Natural killer cell (primary cell): ENCODE measurements around the gene PRKRIP1. TPM values are rescaled to one million over a fixed set of nuclear protein-coding genes. Genes with fewer than 3 reads are reported as not detected.
A peak's percentile ranks its signal among the peaks of the same experiment; 100 is the strongest.

Experiments used
- ATAC-seq, 3 donors: fragments of 150-1000 bp in 2 of 3; fragments of 200-7000 bp in 1 of 3; cut with Tn5 transposase; 1 replicate in 1 of 3; 2 replicates in 2 of 3; pipeline ENCODE4 v1.10.0; 2021; ENCODE audit warnings: mild to moderate bottlenecking in 2 of 3, moderate library complexity in 2 of 3
- DNase-seq, 2 donors: peaks; one replicate each; pipeline versions ENCODE4 v3.0.0 to v3.0.0-alpha.2; 2013 to 2021; ENCODE audit warnings: mixed read lengths in 1 of 2
- H3K27ac ChIP-seq: one replicate; pipeline ENCODE4 v1.5.1; 2013; ENCODE audit warnings: mild to moderate bottlenecking, low read length
- H3K27me3 ChIP-seq: one replicate; pipeline ENCODE4 v1.6.1; 2013; ENCODE audit warnings: low read length; ENCODE audit not compliant: control insufficient read depth, insufficient read depth
- H3K36me3 ChIP-seq: one replicate; pipeline ENCODE4 v1.6.1; 2013; ENCODE audit warnings: low read length; ENCODE audit not compliant: control insufficient read depth, insufficient read depth
- H3K4me1 ChIP-seq: one replicate; pipeline ENCODE4 v1.6.1; 2013; ENCODE audit warnings: low read length; ENCODE audit not compliant: control insufficient read depth, insufficient read depth
- H3K4me3 ChIP-seq: one replicate; pipeline ENCODE4 v1.5.1; 2013; ENCODE audit warnings: low read length
- H3K9me3 ChIP-seq: one replicate; pipeline ENCODE4 v1.6.1; 2013; ENCODE audit warnings: low read length; ENCODE audit not compliant: control insufficient read depth, insufficient read depth
- H3K27ac Mint-ChIP-seq, 2 donors: one replicate each; pipeline ENCODE4 v1.8.0; 2022; ENCODE audit warnings: mild to moderate bottlenecking in 2 of 2, mixed read lengths in 2 of 2, moderate library complexity in 1 of 2
- H3K27me3 Mint-ChIP-seq, 2 donors: one replicate each; pipeline ENCODE4 v1.8.0; 2022; ENCODE audit warnings: low read depth in 2 of 2, mixed read lengths in 2 of 2
- H3K36me3 Mint-ChIP-seq: one replicate; pipeline ENCODE4 v1.8.0; 2022; ENCODE audit warnings: mixed read lengths
- H3K4me1 Mint-ChIP-seq, 2 donors: one replicate each; pipeline ENCODE4 v1.8.0; 2022; ENCODE audit warnings: mixed read lengths in 2 of 2
- H3K4me3 Mint-ChIP-seq: one replicate; pipeline ENCODE4 v1.8.0; 2022; ENCODE audit warnings: mild to moderate bottlenecking, moderate library complexity, mixed read lengths
- H3K9me3 Mint-ChIP-seq, 2 donors: one replicate each; pipeline ENCODE4 v1.8.0; 2022; ENCODE audit warnings: mixed read lengths in 2 of 2
- CTCF ChIP-seq: fragments of 200-600 bp; IDR thresholded peaks from one replicate; pipeline ENCODE4 v1.8.0; 2022; ENCODE audit warnings: antibody characterized with exemption
- WGBS: methylation state at CpG from one replicate; pipeline ENCODE4 v1.1.7; 2013; ENCODE audit warnings: missing lambda C conversion rate; ENCODE audit not compliant: insufficient coverage; 5-methylcytosine and 5-hydroxymethylcytosine counted together
- intact Hi-C: fragments of 100-400 bp; cut with micrococcal nuclease; formaldehyde crosslinking; loops from one replicate; pipeline ENCODE4 v1.14.2; 2022
- total RNA-seq, 4 donors: library from RNA; stranded (reverse); fragments of 120-200 nt in 1 of 4; gene quantifications; one replicate each; pipeline versions ENCODE4 v1.2.3 to v1.2.4, GENCODE V29; 2013 to 2022

The PRKRIP1 gene
- total RNA-seq, 3 donors from 2014 or later (not counting 1 experiment from before 2014, with no cell fraction given) = 38.2 to 44.2 (median 39.5) TPM

DNA sequence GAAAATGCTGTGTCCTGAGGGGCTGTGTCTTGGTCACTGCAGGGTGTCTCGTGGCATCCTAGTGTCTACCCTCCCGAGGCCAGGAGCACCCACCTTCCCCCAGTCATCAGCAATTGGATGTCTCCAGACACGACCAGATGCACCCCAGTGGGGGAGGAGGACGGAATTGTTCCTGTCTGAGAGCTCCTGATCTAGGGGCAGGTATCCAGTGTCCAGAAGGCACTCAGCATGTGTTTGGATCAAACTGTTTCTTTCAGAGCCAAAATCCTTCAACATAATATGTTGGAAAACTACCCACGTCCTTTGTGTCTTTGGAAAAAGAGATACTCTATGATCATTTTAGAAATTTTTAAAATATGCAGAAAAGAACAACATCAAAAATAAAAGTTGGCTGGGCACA, 16.9 kb downstream of the PRKRIP1 start:
- Histone ChIP-seq H3K4me3 (no peak overlapping the region), H3K27me3 (no peaks in the 10 kb centered on the region), H3K27ac (no peak overlapping the region), H3K9me3 (no peaks in the 10 kb centered on the region), H3K36me3 (peaks cover 17% of the 10 kb centered on the region), H3K4me1 (peaks cover 47% of the 10 kb centered on the region)
- peaks cover 7% of the 10 kb centered on the region for H3K36me3 Mint-ChIP-seq
- no peaks in the 10 kb centered on the region for H3K9me3 Mint-ChIP-seq
- no peak overlapping the region for H3K4me3 Mint-ChIP-seq
- WGBS = 93% methylated on average over 5 of the region's 5 CpGs
- intact Hi-C loops = no loop called here
- H3K4me1 Mint-ChIP-seq = peaks cover 36 to 42% of the 10 kb centered on the region in 2 donors
- H3K27ac Mint-ChIP-seq = peak overlapping the region; percentile 16 to 63
- H3K27me3 Mint-ChIP-seq = no peaks in the 10 kb centered on the region
- TF ChIP-seq CTCF = no peak
- DNase-seq (no peak), ATAC-seq (no peak)

DNA sequence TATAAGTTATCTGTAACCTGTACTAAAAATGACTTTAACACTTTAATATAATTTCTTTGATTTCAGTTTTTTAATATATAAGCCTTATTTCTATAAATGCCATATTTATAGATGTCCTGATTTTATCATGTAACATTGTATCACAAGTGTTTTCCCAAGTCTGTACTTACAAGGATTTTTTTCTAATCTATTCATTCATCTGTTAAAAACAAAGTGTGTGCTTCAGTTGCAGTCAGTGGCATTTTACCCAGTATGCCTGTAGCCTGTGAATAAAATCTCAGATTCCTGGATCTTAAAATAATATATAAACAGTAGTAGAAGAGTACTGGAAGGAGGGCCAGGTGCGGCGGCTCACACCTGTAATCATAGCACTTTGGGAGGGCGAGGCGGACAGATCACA, 17.4 kb downstream of the PRKRIP1 start:
- no peak overlapping the region for H3K4me3 ChIP-seq
- no peak for TF ChIP-seq CTCF
- H3K27me3 ChIP-seq = no peaks in the 10 kb centered on the region
- peak overlapping the region; percentile 63 to 97 for H3K27ac Mint-ChIP-seq
- H3K9me3 Mint-ChIP-seq = no peaks in the 10 kb centered on the region
- H3K27ac ChIP-seq = no peak overlapping the region
- peaks cover 7% of the 10 kb centered on the region for H3K36me3 Mint-ChIP-seq
- intact Hi-C loops = no loop called here
- H3K36me3 ChIP-seq = peaks cover 13% of the 10 kb centered on the region
- no peak for ATAC-seq
- no peaks in the 10 kb centered on the region for H3K27me3 Mint-ChIP-seq
- peaks cover 37 to 46% of the 10 kb centered on the region in 2 donors for H3K4me1 Mint-ChIP-seq
- no peaks in the 10 kb centered on the region for H3K9me3 ChIP-seq
- no peak overlapping the region for H3K4me3 Mint-ChIP-seq
- no peak for DNase-seq
- 100% methylated on average over 4 of the region's 4 CpGs for WGBS
- peaks cover 48% of the 10 kb centered on the region for H3K4me1 ChIP-seq

GRCh38 chr7:102415685-102416225, 19.6 kb downstream of the PRKRIP1 start:
- H3K27ac ChIP-seq = peak overlapping the region; percentile 84
- ATAC-seq (peak; percentile 79 to 85 (median 84)), DNase-seq (peak; percentile 78 to 80)
- peaks cover 45 to 48% of the 10 kb centered on the region in 2 donors for H3K4me1 Mint-ChIP-seq
- no peak overlapping the region for H3K4me3 ChIP-seq
- H3K4me3 Mint-ChIP-seq = peak overlapping the region; percentile 87
- TF ChIP-seq CTCF = no peak
- no peaks in the 10 kb centered on the region for H3K27me3 ChIP-seq
- intact Hi-C loops = loop anchor here (1.0 to 5.0 kb wide), 2 partner anchors 11 to 47 kb away; partner anchors contain the start of genes ALKBH4 and LRWD1
- peaks cover 55% of the 10 kb centered on the region for H3K4me1 ChIP-seq
- no peaks in the 10 kb centered on the region for H3K9me3 Mint-ChIP-seq
- H3K9me3 ChIP-seq = no peaks in the 10 kb centered on the region
- peak overlapping the region; percentile 96 to 97 for H3K27ac Mint-ChIP-seq
- peaks cover 5% of the 10 kb centered on the region for H3K36me3 ChIP-seq
- WGBS = 4% methylated on average over 12 of the region's 12 CpGs
- no peaks in the 10 kb centered on the region for H3K36me3 Mint-ChIP-seq
- H3K27me3 Mint-ChIP-seq = no peaks in the 10 kb centered on the region

- ATAC-seq (peak in 2 of 3 donors; percentile 11 to 15), DNase-seq (peak in 1 of 2 donors; percentile 49)
- peaks cover 62% of the 10 kb centered on the region for H3K4me1 ChIP-seq
- H3K9me3 ChIP-seq = no peaks in the 10 kb centered on the region
- Mint-ChIP-seq H3K4me3 (peak overlapping the region; percentile 87), H3K27ac (peak overlapping the region; percentile 96 to 97), H3K27me3 (no peaks in the 10 kb centered on the region), H3K36me3 (no peaks in the 10 kb centered on the region), H3K4me1 (peaks cover 50 to 53% of the 10 kb centered on the region in 2 donors), H3K9me3 (no peaks in the 10 kb centered on the region)
- H3K27me3 ChIP-seq = no peaks in the 10 kb centered on the region
- peak overlapping the region; percentile 84 for H3K27ac ChIP-seq
- TF ChIP-seq CTCF = no peak
- intact Hi-C loops = loop anchor here (5.0 kb wide), 1 partner anchor 46 kb away; the partner anchor contains the start of genes ALKBH4 and LRWD1
- peaks cover 3% of the 10 kb centered on the region for H3K36me3 ChIP-seq
- 100% methylated on average over 4 of the region's 6 CpGs for WGBS
- no peak overlapping the region for H3K4me3 ChIP-seq
These were observed 20.2 kb downstream of the PRKRIP1 start for GRCh38 chr7:102416406-102416805.
